SK-N-SH (cell line): ENCODE data around the gene PRDM10. TPM values are rescaled to one million over a fixed set of nuclear protein-coding genes. Genes with fewer than 3 reads are reported as not detected.

Experiments
- CTCF ChIA-PET: fragments of 300-600, 350-600 bp; formaldehyde crosslinking; extraction: SDS; loops from one replicate; lab custom pipeline; 2021; lab: Yijun Ruan, JAX
- POLR2A ChIA-PET: fragments of 350-600 bp; sonication (Branson Sonifier 250); formaldehyde crosslinking; extraction: SDS; loops from one replicate; lab custom pipeline; 2020; ENCODE audit warnings: antibody characterized with exemption, inconsistent platforms; lab: Yijun Ruan, JAX
- DNase-seq: peaks from one replicate; pipeline ENCODE4 v3.0.0; 2012
- H2AFZ ChIP-seq: fragments of 200-600 bp; sonication (generic); 2 replicates; pipeline ENCODE4 v1.8.1; 2016; ENCODE audit warnings: antibody characterized with exemption, mild to moderate bottlenecking, low read depth
- H3F3A ChIP-seq: fragments of 200-600 bp; sonication (generic); replicated peaks from 2 replicates; pipeline ENCODE3; 2016; ENCODE audit warnings: antibody characterized with exemption, mild to moderate bottlenecking; ENCODE audit not compliant: insufficient read depth
- H3K27ac ChIP-seq, 2 experiments: fragments of 200-500 bp in 1 of 2; fragments of 200-600 bp in 1 of 2; sonication (Bioruptor generic) in 1 of 2; sonication (generic), shearing (Covaris generic) in 1 of 2; 2 replicates each; pipeline versions ENCODE4 v1.5.1 to v1.6.1; 2014 to 2016; ENCODE audit warnings: low read depth in 2 of 2, inconsistent platforms in 1 of 2, low read length in 1 of 2, mild to moderate bottlenecking in 1 of 2, mixed read lengths in 1 of 2
- H3K27me3 ChIP-seq: fragments of 200-600 bp; sonication (generic), shearing (Covaris generic); 2 replicates; pipeline ENCODE4 v1.6.1; 2016; ENCODE audit warnings: mixed run types; ENCODE audit not compliant: insufficient read depth
- H3K36me3 ChIP-seq, 2 experiments: fragments of 200-500 bp in 1 of 2; fragments of 200-600 bp in 1 of 2; sonication (Bioruptor generic) in 1 of 2; sonication (generic) in 1 of 2; replicated peaks in 1 of 2; 2 replicates each; pipeline versions ENCODE3 to v1.5.1; 2014 to 2016; ENCODE audit warnings: low read length in 1 of 2, mild to moderate bottlenecking in 1 of 2; ENCODE audit not compliant: insufficient read depth in 2 of 2, control insufficient read depth in 1 of 2
- H3K4me1 ChIP-seq, 2 experiments: fragments of 200-500 bp in 1 of 2; fragments of 200-600 bp in 1 of 2; sonication (Bioruptor generic) in 1 of 2; sonication (generic), shearing (Covaris generic) in 1 of 2; 2 replicates each; pipeline versions ENCODE4 v1.5.1 to v1.6.1; 2014 to 2016; ENCODE audit warnings: low read depth in 1 of 2, low read length in 1 of 2, mixed run types in 1 of 2; ENCODE audit not compliant: insufficient read depth in 2 of 2, control insufficient read depth in 1 of 2
- H3K4me2 ChIP-seq: fragments of 200-600 bp; sonication (generic), shearing (Covaris generic); 2 replicates; pipeline ENCODE4 v1.6.1; 2017; ENCODE audit warnings: mixed run types
- H3K4me3 ChIP-seq, 2 experiments: fragments of 200-500 bp in 1 of 2; fragments of 200-600 bp in 1 of 2; sonication (Bioruptor generic) in 1 of 2; sonication (generic), shearing (Covaris generic) in 1 of 2; 2 replicates each; pipeline versions ENCODE4 v1.5.1 to v1.8.1; 2014 to 2016; ENCODE audit warnings: low read depth in 2 of 2, inconsistent platforms in 1 of 2, low read length in 1 of 2, mild to moderate bottlenecking in 1 of 2, mixed read lengths in 1 of 2, moderate library complexity in 1 of 2
- H3K79me2 ChIP-seq: fragments of 200-600 bp; sonication (generic); 2 replicates; pipeline ENCODE4 v1.8.1; 2017; ENCODE audit warnings: mild to moderate bottlenecking; ENCODE audit not compliant: insufficient read depth
- H3K9ac ChIP-seq: fragments of 200-600 bp; sonication (generic); 2 replicates; pipeline ENCODE4 v1.6.1; 2017; ENCODE audit warnings: mixed run types
- H3K9me2 ChIP-seq: fragments of 200-600 bp; sonication (generic); 2 replicates; pipeline ENCODE4 v1.6.1; 2017; ENCODE audit warnings: mixed run types
- H3K9me3 ChIP-seq: fragments of 200-600 bp; sonication (generic); 2 replicates; pipeline ENCODE4 v1.6.1; 2017; ENCODE audit warnings: mixed run types, mild to moderate bottlenecking, moderate library complexity
- H4K20me1 ChIP-seq: fragments of 200-600 bp; sonication (generic); 2 replicates; pipeline ENCODE4 v1.6.1; 2017; ENCODE audit warnings: mild to moderate bottlenecking, mixed run types; ENCODE audit not compliant: insufficient read depth
- CHD2 ChIP-seq: fragments of 150-350 bp; IDR thresholded peaks from 2 replicates; pipeline ENCODE4 v1.6.1; 2018; ENCODE audit warnings: low read length; ENCODE audit not compliant: partially characterized antibody
- CTCF ChIP-seq: fragments of 200-600 bp; sonication (generic); IDR thresholded peaks from 2 replicates; pipeline ENCODE4 v1.6.1; 2017; ENCODE audit warnings: antibody characterized with exemption, mild to moderate bottlenecking, moderate library complexity
- ELF1 ChIP-seq: IDR thresholded peaks from 2 replicates; pipeline ENCODE4 v1.4.0; 2012
- EP300 ChIP-seq, 2 experiments: IDR thresholded peaks; 2 replicates each; pipeline versions ENCODE4 v1.4.0 to v1.6.1; 2012; ENCODE audit warnings: borderline replicate concordance in 1 of 2, low read depth in 1 of 2, low read length in 1 of 2
- FOSL2 ChIP-seq: IDR thresholded peaks from 2 replicates; pipeline ENCODE4 v1.4.0; 2012; ENCODE audit warnings: low read depth, mild to moderate bottlenecking, moderate library complexity, borderline replicate concordance
- FOXJ3 ChIP-seq: sonication (generic); formaldehyde crosslinking; IDR thresholded peaks from 2 replicates; pipeline ENCODE4 v1.5.1; 2020; ENCODE audit warnings: mild to moderate bottlenecking, missing genetic modification reagents
- FOXM1 ChIP-seq: IDR thresholded peaks from 2 replicates; pipeline ENCODE4 v1.4.0; 2012; ENCODE audit warnings: low read depth, mild to moderate bottlenecking
- GATA2 ChIP-seq: sonication (generic); formaldehyde crosslinking; IDR thresholded peaks from 2 replicates; pipeline ENCODE4 v1.5.0; 2020; ENCODE audit warnings: mild to moderate bottlenecking, missing genetic modification reagents
- MAX ChIP-seq: IDR thresholded peaks from 2 replicates; pipeline ENCODE4 v1.4.0; 2012; ENCODE audit warnings: low read depth
- MEF2A ChIP-seq: IDR thresholded peaks from 2 replicates; pipeline ENCODE4 v1.4.0; 2012; ENCODE audit warnings: low read depth, borderline replicate concordance
- NRF1 ChIP-seq: IDR thresholded peaks from 2 replicates; pipeline ENCODE4 v1.6.1; 2012; ENCODE audit warnings: low read depth, mild to moderate bottlenecking, low read length
- POLR2AphosphoS5 ChIP-seq: IDR thresholded peaks from 2 replicates; pipeline ENCODE4 v1.6.1; 2012; ENCODE audit warnings: low read depth, low read length
- RAD21 ChIP-seq: IDR thresholded peaks from 2 replicates; pipeline ENCODE4 v1.6.1; 2012; ENCODE audit warnings: mild to moderate bottlenecking, low read length
- RXRA ChIP-seq: IDR thresholded peaks from 2 replicates; pipeline ENCODE4 v1.4.0; 2012; ENCODE audit warnings: low read depth, mild to moderate bottlenecking, borderline replicate concordance
- SIN3A ChIP-seq: IDR thresholded peaks from 2 replicates; pipeline ENCODE4 v1.6.1; 2012; ENCODE audit warnings: low read depth, mild to moderate bottlenecking, low read length, moderate library complexity, borderline replicate concordance
- SMC3 ChIP-seq: IDR thresholded peaks from 2 replicates; pipeline ENCODE4 v1.6.1; 2012; ENCODE audit warnings: low read depth, low read length, improper control_type of control experiment
- TCF12 ChIP-seq: IDR thresholded peaks from 2 replicates; pipeline ENCODE4 v1.4.0; 2012
- USF2 ChIP-seq: fragments of 150-350 bp; IDR thresholded peaks from 2 replicates; pipeline ENCODE4 v1.6.1; 2017; ENCODE audit warnings: antibody characterized with exemption, low read length, low read depth, borderline replicate concordance
- YY1 ChIP-seq: IDR thresholded peaks from 2 replicates; pipeline ENCODE4 v1.4.0; 2012; ENCODE audit warnings: low read depth, mild to moderate bottlenecking
- ZBTB33 ChIP-seq: IDR thresholded peaks from 2 replicates; pipeline ENCODE4 v1.4.0; 2012; ENCODE audit warnings: low read depth, borderline replicate concordance
- WGBS: methylation state at CpG from one replicate; pipeline ENCODE4 v1.1.6; 2017; ENCODE audit warnings: low lambda C conversion rate; 5-methylcytosine and 5-hydroxymethylcytosine counted together
- polyA plus RNA-seq, 3 experiments: library from polyadenylated mRNA; depleted of rRNA; stranded (reverse); fragments of >200 nt; gene quantifications; 2 replicates each; pipeline ENCODE4 v1.2.3, GENCODE V29; 2012
- TF ChIP-seq, protein P1 (sequence below): fragments of 150-350 bp; IDR thresholded peaks from 2 replicates; pipeline ENCODE4 v1.6.1; 2016; ENCODE audit warnings: mild to moderate bottlenecking, low read depth, low read length

Gene PRDM10
- polyA plus RNA-seq, 1 of the 3 experiments (the other 2 are of a cell fraction): 1.9 TPM

- Histone ChIP-seq H3K27ac (peak overlapping the region in 1 of 2 experiments; percentile 72; a peak in 1 of 4 replicates), H3F3A (peaks cover 3% of the 10 kb centered on the region), H3K79me2 (peaks cover 19% of the 10 kb centered on the region), H3K9me2 (no peaks in the 10 kb centered on the region), H3K9ac (peak overlapping the region; percentile 74), H3K36me3 (peaks cover 19 to 34% of the 10 kb centered on the region in 2 experiments), H3K4me3 (peak overlapping the region; percentile 91 to 98), H3K9me3 (no peaks in the 10 kb centered on the region), H4K20me1 (no peaks in the 10 kb centered on the region), H2AFZ (peak overlapping the region; percentile 94), H3K27me3 (no peaks in the 10 kb centered on the region), H3K4me1 (peaks cover 6 to 10% of the 10 kb centered on the region in 2 experiments; a peak in 2 of 4 replicates), H3K4me2 (peak overlapping the region; percentile 95)
- POLR2A ChIA-PET: no interaction called here
- TF ChIP-seq USF2: no peak
- no peak for TF ChIP-seq CHD2
- no peak for TF ChIP-seq RAD21
- no peak for TF ChIP-seq MAX
- no peak for TF ChIP-seq CTCF
- CTCF ChIA-PET: interaction anchor here (0.9 to 1.9 kb wide), 3 partner anchors 9 to 237 kb away, joined by 3 to 7 read pairs (median 4); no protein-coding TSS in a partner anchor
- no peak for DNase-seq
- WGBS: 30% methylated on average over 13 of the region's 13 CpGs
Observed at GRCh38 chr11:129894278-129895125, 108.1 kb downstream of the PRDM10 start.

GRCh38 chr11:129888451-129888850 is 114.2 kb downstream of the PRDM10 start:
- Histone ChIP-seq H3F3A (no peaks in the 10 kb centered on the region), H3K27me3 (no peaks in the 10 kb centered on the region), H3K4me3 (no peak overlapping the region), H3K9me3 (no peaks in the 10 kb centered on the region), H3K9ac (no peak overlapping the region), H3K4me1 (no peaks in the 10 kb centered on the region), H3K27ac (no peak overlapping the region), H3K9me2 (no peaks in the 10 kb centered on the region), H2AFZ (no peak overlapping the region), H3K36me3 (peaks cover 51 to 77% of the 10 kb centered on the region in 2 experiments), H3K79me2 (peaks cover under 1% of the 10 kb centered on the region), H3K4me2 (no peak overlapping the region), H4K20me1 (no peaks in the 10 kb centered on the region)
- TF ChIP-seq EP300 (IDR thresholded peaks at IDR 0.05; ENCODE audit: borderline replicate concordance in 1 of 2, low read depth in 1 of 2, low read length in 1 of 2) (no peak), SMC3 (no peak), ELF1 (no peak), FOXJ3 (CRISPR knock-in tag) (no peak), GATA2 (CRISPR knock-in tag) (no peak), POLR2AphosphoS5 (no peak), ZBTB33 (no peak), YY1 (no peak), TCF12 (no peak), SIN3A (no peak), FOXM1 (no peak), MEF2A (no peak), RXRA (no peak), NRF1 (no peak), FOSL2 (no peak), RAD21 (no peak)
- TF ChIP-seq, protein P1, sequence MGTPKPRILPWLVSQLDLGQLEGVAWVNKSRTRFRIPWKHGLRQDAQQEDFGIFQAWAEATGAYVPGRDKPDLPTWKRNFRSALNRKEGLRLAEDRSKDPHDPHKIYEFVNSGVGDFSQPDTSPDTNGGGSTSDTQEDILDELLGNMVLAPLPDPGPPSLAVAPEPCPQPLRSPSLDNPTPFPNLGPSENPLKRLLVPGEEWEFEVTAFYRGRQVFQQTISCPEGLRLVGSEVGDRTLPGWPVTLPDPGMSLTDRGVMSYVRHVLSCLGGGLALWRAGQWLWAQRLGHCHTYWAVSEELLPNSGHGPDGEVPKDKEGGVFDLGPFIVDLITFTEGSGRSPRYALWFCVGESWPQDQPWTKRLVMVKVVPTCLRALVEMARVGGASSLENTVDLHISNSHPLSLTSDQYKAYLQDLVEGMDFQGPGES: no peak
- 90% methylated on average over 5 of the region's 5 CpGs for WGBS
- ChIA-PET POLR2A (no interaction called here), CTCF (interaction anchor here (1.1 to 1.2 kb wide), 2 partner anchors 104 to 311 kb away, joined by 3 read pairs; no protein-coding TSS in a partner anchor)
- no peak for DNase-seq
